ENCODE results near the gene CUL2. TPM values are rescaled to one million over a fixed set of nuclear protein-coding genes. Genes with fewer than 3 reads are reported as not detected.

Gene CUL2
- total and polyA plus RNA-seq, 2 of the 4 experiments (the other 2 are of a cell fraction) = 18.9 to 36.6 TPM

DNA sequence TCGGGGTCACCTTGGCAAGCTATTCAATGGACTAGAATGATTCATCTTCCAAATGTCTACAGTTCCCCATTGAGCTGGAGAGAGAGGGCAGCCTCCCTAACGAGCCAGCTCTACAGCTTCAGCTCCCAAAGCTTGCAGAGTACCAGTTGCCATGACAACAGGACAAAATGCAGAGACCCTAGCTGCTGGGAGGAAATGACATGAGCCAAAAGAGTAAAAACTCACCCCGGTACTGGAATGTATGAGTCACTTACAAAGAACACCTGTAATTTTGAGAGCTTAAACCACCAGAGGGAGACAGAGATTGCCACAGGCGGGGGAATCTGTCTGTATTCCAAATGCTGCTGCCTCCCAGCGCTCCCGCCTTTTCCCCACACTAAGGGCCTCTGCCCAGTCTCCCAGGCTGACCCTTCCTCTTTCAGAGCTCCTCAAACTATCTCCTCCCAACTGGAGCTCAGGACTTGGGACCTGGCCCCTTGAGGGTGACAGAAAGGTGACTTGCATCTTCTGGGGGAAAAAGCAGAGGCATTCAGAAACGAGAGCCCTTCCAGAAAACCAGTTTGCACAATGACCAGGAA, 95.5 kb downstream of the CUL2 start:
- Histone ChIP-seq H2BK15ac (ENCODE audit: low read depth, low read length) (0 out of 3 replicates have a peak overlapping the region, but pooled peaks have one; percentile 3), H3K23ac (ENCODE audit: low read depth, low read length) (no peak overlapping the region), H3K18ac (ENCODE audit: low read depth, low read length) (no peak overlapping the region), H2BK5ac (ENCODE audit: low read depth, low read length, poor library complexity, severe bottlenecking) (no peak overlapping the region), H3K56ac (ENCODE audit: extremely low read depth, insufficient read depth, low read length) (no peak overlapping the region), H3K4me3 (ENCODE audit: insufficient read depth, low read depth, low read length) (no peak overlapping the region), H3K4me1 (ENCODE audit: control insufficient read depth, insufficient read depth, low read length) (peaks cover 2% of the 10 kb centered on the region; the same call in 1 of the 2 replicates), H3K79me1 (ENCODE audit: low read depth in 1 of 2, low read length in 2 of 2) (no peaks in the 10 kb centered on the region), H2AK5ac (ENCODE audit: low read depth, low read length) (no peak overlapping the region), H2AK9ac (replicated peaks; ENCODE audit: low read depth, low read length, poor library complexity) (no peak overlapping the region), H3K9me1 (ENCODE audit: insufficient read depth, low read length) (peaks cover 4% of the 10 kb centered on the region; the same call in 1 of the 2 replicates), H3K4ac (ENCODE audit: low read depth, low read length) (peak overlapping the region; percentile 11; the same call in 1 of the 2 replicates), H3K4me2 (ENCODE audit: low read depth, low read length) (no peak overlapping the region), H4K91ac (ENCODE audit: insufficient read depth, low read depth, low read length) (no peak overlapping the region), H3K27ac (ENCODE audit: insufficient read depth, low read length) (no peak overlapping the region), H3K36me3 (ENCODE audit: control insufficient read depth, insufficient read depth, low read length) (no peaks in the 10 kb centered on the region), H3K9me3 (ENCODE audit: control insufficient read depth, insufficient read depth, low read length) (peaks cover 7% of the 10 kb centered on the region), H4K8ac (ENCODE audit: low read depth in 2 of 2, low read length in 2 of 2) (no peak overlapping the region), H3K9ac (ENCODE audit: low read depth, low read length) (no peak overlapping the region), H2BK20ac (ENCODE audit: low read depth, low read length) (peak overlapping the region; percentile 20; the same call in 1 of the 2 replicates), H4K20me1 (ENCODE audit: insufficient read depth, low read length) (no peaks in the 10 kb centered on the region), H2BK120ac (ENCODE audit: low read depth, low read length) (peak overlapping the region; percentile 45; the same call in 1 of the 2 replicates), H3K14ac (replicated peaks; ENCODE audit: low read depth, low read length) (no peak overlapping the region), H2AFZ (replicated peaks; ENCODE audit: low read length, poor library complexity) (peak overlapping the region; percentile 50), H3K27me3 (ENCODE audit: control insufficient read depth, insufficient read depth, low read length) (no peaks in the 10 kb centered on the region), H4K5ac (ENCODE audit: low read depth, low read length) (no peak overlapping the region)
- CTCF ChIA-PET = interaction anchor here (0.6 to 2.1 kb wide), 13 partner anchors 9 to 328 kb away, joined by 3 to 18 read pairs (median 5); no protein-coding TSS in a partner anchor
- POLR2A ChIA-PET (ENCODE audit: unreplicated experiment) = no interaction called here
- DNase-seq (peak; percentile 76), ATAC-seq (ENCODE audit: low read depth) (peak; percentile 62)
- intact Hi-C loops (cut with micrococcal nuclease) (loop anchor here (2.0 to 5.0 kb wide), 2 partner anchors 32 to 223 kb away; no protein-coding TSS in a partner anchor), dilution Hi-C loops (cut with HindIII; ENCODE audit: low sequenced_read_pairs, unreplicated experiment) (no loop called here), in situ Hi-C loops (cut with MboI; ENCODE audit: low sequenced_read_pairs) (no loop called here)
- BruUV-seq (replicated peaks) = no TSS peak
- TF ChIP-seq, protein P1, sequence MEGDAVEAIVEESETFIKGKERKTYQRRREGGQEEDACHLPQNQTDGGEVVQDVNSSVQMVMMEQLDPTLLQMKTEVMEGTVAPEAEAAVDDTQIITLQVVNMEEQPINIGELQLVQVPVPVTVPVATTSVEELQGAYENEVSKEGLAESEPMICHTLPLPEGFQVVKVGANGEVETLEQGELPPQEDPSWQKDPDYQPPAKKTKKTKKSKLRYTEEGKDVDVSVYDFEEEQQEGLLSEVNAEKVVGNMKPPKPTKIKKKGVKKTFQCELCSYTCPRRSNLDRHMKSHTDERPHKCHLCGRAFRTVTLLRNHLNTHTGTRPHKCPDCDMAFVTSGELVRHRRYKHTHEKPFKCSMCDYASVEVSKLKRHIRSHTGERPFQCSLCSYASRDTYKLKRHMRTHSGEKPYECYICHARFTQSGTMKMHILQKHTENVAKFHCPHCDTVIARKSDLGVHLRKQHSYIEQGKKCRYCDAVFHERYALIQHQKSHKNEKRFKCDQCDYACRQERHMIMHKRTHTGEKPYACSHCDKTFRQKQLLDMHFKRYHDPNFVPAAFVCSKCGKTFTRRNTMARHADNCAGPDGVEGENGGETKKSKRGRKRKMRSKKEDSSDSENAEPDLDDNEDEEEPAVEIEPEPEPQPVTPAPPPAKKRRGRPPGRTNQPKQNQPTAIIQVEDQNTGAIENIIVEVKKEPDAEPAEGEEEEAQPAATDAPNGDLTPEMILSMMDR (conservative IDR thresholded peaks at IDR 0.05; ENCODE audit: low read depth, low read length) = peak; percentile 66
- TF ChIP-seq RAD21 (IDR thresholded peaks at IDR 0.05; ENCODE audit: low read length) (peak; percentile 69), FOS (IDR thresholded peaks at IDR 0.05; ENCODE audit: low read depth, low read length) (peak; percentile 50; the same call in 1 of the 2 replicates), RCOR1 (IDR thresholded peaks at IDR 0.05; ENCODE audit: insufficient replicate concordance, low read length) (no peak), POLR2A (IDR thresholded peaks at IDR 0.05; ENCODE audit: low read depth, low read length) (no peak), CEBPB (IDR thresholded peaks at IDR 0.05; ENCODE audit: low read depth, low read length) (no peak), MAFK (IDR thresholded peaks at IDR 0.05; ENCODE audit: low read depth, low read length) (no peak), SMC3 (IDR thresholded peaks at IDR 0.05; ENCODE audit: low read depth, low read length) (peak; percentile 48), CHD1 (IDR thresholded peaks at IDR 0.05; ENCODE audit: low read depth, low read length) (no peak)
- TF ChIP-seq, protein P2, sequence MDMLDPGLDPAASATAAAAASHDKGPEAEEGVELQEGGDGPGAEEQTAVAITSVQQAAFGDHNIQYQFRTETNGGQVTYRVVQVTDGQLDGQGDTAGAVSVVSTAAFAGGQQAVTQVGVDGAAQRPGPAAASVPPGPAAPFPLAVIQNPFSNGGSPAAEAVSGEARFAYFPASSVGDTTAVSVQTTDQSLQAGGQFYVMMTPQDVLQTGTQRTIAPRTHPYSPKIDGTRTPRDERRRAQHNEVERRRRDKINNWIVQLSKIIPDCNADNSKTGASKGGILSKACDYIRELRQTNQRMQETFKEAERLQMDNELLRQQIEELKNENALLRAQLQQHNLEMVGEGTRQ (IDR thresholded peaks at IDR 0.05; ENCODE audit: low read depth, low read length) = no peak
- WGBS, 2 experiments (ENCODE audit: extremely low coverage in 2 of 2, insufficient read length in 1 of 2) = no CpG with 5 or more reads among the region's 7 CpGs

Data from IMR-90 (cell line).